Endometrium (tissue), 2 donors: ENCODE data around the gene KLK13.

Experiments
- FAIRE-seq: peaks from 2 replicates; lab custom pipeline; 2012; peaks lifted over from hg19 to GRCh38; lab: Jason Lieb, UNC
- donor health status: control.
- donor health status: control.

Gene KLK13

DNA sequence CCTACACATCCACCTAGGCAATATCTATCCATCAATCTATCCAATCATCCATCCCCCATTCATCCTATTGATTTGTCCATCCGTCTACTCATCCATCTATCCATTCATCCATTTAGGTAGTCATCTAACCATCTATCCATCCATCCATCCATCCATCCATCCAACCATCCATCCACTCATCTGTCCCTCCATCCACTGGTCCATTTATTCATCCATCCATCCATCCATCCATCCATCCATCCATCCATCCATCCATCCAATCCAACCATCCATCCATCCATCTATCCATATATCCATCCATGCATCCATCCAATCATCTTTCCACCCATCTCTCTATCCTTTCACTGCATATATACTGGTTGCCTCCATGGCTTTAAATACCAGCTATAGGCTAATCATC is 3.9 kb downstream of the KLK13 start:
- no peak for FAIRE-seq

DNA sequence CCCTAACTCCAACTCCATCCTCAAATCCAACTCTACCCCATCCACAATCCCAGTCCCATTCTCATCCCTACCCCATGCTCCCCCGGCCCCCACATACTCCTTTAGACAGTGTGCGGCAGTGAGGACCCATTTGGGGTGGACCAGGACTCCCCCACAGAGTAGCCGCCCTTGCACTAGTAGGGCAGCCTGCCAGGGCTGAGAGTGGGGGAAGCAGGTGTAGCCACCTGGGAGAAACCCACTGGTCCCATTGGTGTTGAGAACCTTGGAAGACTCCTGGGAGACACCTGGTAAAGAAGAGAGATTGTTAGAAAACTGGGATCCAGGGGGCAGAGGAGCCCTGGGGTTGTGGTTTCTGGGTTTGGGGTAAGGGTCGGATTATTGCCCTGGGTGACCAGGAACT is 4.6 kb downstream of the KLK13 start:
- FAIRE-seq: no peak

DNA sequence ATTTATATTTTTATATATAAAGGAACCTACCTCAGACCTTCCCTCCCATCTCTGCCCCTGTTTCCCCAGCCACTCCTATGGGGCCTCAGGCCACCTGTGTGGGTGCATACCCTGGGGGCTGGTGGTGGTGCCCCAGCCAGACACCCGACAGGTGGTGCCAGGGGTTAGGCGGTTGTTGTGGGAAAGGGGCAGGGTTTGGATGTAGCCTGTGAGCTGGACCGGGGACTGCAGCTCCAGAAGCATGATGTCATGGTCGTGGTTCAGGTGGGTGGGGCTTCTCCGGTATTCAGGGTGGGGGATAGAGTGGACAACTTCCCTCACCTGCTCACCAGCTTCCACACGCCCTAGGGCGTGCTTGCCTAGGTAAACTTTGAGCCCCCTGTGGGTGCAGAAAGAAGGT is 5.2 kb downstream of the KLK13 start:
- FAIRE-seq: no peak

DNA sequence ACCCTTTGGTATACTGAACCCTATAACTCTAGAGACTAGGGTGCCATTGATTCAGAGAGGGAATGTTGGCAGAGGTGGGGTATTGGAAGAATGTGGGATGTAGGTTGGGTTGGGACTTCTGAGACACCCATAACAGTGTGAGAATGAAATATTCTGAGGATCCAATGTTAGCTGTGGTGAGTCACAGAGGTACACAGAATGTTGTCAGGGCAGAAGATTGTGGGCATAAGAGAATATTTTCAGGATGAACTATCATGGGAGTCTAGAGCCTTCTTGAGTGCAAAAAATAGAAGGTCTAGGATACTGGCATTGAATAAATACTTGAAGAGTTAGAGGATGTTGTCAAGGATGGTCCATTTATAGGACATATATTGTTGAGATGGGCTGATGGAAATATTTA is 9.0 kb downstream of the KLK13 start:
- no peak for FAIRE-seq

DNA sequence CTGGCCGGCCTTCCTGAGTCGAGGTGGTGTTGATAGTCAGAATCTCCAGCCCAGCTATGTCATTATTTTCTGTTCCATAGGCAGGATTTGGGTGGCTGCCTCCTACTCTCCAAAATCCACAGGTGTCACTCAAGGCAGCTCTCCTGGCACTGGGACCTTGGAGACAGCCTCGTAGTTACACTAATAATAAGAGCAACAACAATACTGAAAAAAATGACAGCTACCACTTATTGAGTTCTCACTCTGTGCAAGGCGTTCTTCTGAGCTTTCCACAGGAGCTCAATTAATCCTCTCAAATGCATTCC is 17.9 kb downstream of the KLK13 start:
- FAIRE-seq: no peak

DNA sequence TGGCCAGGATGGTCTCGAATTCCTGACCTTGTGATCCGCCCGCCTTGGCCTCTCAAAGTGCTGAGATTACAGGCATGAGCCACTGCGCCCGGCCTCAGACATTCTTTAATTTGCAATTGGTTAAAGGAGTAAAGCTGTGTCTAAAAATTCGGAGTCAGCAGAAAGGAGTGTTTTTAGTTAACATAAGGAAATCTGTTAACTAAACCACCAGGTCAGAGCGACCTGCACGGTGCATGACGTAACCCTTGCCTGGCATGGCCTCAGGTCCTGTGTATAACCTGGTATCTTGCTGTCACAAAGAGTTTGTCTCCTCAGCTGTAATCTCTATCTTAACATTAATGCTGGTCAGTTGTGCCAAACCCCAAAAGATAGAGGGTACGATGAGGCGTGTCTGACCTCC is 20.6 kb downstream of the KLK13 start:
- FAIRE-seq: no peak

DNA sequence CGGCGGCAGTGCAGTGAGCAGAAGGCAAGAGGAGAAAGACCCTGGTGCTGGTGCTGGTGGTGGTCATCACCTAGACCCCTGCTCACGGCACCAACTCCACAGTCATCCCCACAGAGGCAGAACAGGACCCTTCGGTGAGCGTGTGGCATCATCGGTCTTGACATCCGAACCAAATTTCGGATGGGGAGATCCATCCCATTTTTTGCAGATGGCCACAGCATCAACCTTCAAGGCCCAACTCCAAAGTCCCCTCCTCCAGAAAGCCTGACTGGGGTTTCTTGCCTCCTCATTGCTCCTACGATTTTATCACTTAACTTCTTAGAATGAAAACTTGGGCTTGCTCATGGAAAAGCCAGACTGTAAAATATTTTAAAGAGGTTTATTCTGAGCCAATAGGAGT is 21.4 kb downstream of the KLK13 start:
- no peak for FAIRE-seq

DNA sequence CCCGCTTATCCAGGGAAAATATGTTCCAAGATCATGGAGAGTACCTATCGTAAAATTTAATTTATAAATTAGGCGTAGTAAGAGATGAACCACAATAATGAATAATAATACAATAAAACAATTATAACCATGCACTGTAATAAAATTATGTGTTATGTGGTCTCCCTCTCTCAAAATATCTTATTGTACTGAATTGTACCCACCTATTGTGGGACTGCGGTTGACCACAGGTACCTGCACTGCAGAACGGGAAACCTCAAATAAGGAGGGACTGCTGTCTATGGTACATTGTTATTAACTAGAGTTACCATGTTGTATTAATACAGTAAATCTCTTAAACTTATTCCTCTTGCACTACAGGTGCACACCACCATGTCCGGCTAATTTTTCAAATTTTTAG is 24.7 kb downstream of the KLK13 start:
- no peak for FAIRE-seq

DNA sequence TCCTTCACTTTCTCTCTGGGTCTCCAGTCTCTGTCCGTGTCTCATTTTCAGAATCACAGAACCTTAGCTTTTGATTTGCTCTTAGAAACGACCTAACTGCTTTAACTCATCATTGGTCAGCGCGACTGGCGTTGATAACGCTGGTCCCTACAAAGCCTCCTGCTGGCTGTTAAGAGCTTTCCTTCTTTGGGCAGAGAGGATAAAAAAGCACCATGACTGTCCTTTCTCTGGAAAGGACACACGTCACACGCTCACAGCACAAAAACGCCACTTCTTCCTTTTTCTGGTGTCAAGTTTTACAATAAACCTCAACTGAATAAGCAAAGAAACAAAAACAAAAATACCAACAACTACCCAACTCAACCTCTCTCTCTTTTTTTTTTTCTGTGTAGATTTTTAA is 28.4 kb downstream of the KLK13 start:
- FAIRE-seq: no peak

DNA sequence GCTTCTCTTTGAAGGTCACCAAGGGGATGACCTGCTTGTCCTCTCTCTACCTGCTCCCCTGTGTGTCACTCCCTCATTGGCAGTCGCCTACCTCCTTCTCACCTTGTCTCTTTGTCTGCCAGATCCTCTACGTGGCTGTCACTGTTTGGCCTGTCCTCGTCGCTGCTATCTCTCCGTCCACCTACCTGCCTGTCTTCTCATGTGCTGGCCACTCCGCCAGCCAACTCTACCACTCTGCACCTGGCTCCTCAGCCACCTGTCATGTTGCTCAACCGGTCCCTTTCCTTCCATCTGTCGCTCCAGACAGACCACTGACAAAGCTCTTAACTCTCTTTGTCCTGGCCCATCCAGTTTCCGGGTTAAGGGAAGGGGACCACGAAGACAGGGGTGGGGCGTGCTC is 30.2 kb downstream of the KLK13 start, which contains the start of gene KLK12:
KLK12 (minus strand) TSS at position 299 of the 400 bp plus-strand sequence. CDS start 381 bp downstream, outside the sequence.
- FAIRE-seq: no peak

DNA sequence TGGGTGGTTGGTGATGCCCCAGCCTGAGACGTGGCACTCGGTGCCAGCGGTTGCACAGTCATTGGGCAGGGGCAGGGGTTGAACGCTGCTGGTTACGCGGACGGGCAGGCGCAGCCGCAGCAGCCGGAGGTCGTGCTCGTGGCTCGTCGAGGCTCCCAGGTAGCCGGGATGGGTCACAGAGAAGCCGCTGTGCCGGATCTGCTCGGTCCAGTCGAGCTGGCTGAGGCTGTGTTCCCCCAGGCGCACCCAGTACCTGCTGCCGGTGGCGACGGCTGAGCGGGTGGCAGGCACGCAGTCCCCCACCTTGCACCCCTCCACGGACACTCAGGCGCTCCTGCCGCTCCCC is 33.0 kb downstream of the KLK13 start:
- FAIRE-seq: no peak

DNA sequence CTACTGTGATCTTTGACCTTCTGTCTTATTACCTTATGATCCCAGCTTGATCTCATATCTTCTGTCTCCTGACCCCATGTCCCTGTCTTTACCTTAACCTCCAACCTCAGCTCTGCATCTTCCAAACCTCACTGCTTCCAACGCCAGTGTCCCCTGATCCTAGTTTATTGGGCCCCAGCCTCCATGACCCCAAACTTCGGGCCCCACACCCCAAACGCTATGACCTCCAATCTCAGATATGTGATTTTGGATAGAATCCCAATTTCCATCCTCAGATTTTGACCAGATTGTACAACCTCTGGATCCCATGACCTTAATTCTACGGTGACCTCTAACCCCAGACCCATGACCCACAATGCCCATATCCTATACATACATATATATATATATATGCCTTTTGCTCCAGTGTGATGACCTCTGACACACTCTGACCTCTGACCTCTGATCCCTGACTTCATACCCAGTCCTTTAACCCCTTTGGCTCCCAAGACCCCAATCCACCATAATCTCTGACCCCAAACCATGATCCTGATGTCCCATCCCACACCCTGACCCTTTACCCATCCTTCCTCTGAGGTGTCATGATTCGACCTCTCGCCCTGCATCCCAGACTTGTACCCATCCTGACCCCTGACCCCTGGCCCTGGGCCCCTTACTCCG is 33.5 kb downstream of the KLK13 start:
- no peak for FAIRE-seq

DNA sequence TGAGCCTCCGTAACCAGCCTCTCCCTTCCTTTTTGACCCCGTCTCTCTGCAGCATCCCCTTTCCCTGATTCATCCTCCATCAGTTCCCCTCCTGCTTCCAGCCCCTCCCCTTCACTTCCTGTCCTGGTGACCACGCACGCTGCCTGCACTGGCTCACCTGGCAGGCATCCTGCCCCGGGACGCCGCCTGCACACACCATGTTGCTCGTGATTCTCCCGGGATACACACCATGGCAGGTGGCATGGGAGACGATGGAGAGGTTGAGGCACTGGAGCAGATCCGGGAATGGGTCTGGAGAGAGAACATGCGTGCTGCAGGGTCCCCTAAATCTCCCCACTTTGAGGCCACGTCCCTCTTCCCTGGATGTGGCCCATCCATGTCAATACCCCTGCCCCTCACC is 34.3 kb downstream of the KLK13 start:
- FAIRE-seq: no peak

DNA sequence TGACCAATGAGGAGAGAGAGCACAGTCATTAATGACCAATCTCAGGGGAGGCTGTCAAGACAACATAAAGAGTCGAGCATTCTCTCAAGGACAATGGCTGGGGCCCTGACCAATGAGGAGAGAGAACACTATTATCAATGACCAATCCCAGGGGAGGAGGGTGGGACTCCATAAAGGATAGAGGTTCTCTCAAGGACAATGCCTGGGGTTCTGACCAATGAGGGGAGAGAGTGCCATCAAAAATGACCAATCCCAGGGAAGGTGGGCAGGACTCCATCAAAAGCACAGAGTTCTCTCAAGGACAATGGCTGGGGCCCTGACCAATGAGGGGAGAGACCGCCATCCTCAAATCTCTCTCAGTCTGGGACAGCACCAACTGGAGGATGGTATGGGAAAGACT is 35.2 kb downstream of the KLK13 start:
- no peak for FAIRE-seq

DNA sequence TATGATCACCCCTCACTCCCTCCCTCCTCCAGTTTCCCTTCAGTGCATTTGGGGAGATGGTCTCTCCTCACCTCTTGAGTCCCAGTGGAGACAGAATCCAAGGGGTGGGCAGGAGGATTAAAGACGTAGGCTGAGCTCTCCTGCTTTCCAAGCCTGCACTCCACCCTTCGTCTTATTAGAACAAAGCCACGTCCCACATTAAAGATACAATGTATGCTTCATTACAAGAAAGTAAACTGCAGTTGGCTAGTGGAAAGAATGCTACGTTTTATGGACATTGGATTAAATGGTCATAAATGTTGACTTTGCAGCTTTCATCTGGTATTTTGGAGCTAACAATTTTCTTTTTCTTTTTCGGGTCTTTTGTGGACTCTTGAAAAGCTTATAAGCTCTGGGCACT is 37.0 kb downstream of the KLK13 start:
- FAIRE-seq: no peak

DNA sequence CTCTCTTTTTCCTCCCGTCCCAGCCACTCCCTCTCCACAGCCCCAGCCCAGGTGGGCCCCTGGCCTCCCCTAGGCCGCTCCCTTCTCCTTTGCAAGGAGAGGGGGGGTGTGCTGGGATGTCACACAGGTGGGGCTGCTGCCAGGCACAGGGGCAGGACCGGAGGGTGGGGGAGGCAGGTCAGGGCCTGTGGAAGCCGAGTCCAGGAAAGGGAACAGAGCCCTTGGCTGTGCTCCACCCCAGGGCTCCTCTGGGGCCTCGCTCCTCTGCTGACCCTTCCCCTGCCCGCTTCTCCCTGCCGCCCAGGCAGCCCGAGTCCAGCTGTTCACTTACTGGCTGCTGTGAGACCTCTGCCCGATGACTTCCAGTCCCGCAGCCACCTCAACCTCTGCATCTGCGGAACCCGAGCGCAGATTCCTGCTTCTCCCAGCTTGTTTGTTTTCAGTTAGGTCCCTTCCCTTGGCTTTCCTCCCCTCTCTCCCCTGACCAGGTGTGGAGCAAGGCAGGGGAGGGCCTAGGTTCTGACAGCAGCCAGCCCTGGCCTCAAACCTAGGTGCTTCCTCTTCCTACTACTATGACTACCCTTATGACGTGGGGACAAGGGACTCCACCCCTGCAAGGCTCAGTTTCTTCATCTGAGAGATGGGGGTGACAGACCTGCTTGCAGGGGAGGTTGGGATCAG is 37.6 kb downstream of the KLK13 start:
- FAIRE-seq: no peak

DNA sequence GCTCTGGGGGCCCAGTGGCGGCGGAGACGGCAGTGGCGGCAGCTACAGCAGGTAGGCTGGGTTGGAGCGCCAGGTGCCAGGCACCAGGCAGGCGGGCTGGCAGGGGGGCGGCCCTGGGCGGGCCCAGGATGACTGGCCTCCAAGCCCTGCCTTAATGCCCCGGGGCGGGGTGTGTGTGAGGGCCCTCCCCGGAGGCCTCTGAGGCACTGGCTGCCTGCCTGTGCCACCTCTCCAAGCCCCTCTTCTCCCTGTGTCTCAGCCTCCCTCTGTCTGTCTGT is 38.4 kb downstream of the KLK13 start, which contains the start of gene KLK11:
KLK11 (minus strand) TSS at position 63 of the 278 bp plus-strand sequence. CDS start 985 bp downstream, outside the sequence.
- no peak for FAIRE-seq

DNA sequence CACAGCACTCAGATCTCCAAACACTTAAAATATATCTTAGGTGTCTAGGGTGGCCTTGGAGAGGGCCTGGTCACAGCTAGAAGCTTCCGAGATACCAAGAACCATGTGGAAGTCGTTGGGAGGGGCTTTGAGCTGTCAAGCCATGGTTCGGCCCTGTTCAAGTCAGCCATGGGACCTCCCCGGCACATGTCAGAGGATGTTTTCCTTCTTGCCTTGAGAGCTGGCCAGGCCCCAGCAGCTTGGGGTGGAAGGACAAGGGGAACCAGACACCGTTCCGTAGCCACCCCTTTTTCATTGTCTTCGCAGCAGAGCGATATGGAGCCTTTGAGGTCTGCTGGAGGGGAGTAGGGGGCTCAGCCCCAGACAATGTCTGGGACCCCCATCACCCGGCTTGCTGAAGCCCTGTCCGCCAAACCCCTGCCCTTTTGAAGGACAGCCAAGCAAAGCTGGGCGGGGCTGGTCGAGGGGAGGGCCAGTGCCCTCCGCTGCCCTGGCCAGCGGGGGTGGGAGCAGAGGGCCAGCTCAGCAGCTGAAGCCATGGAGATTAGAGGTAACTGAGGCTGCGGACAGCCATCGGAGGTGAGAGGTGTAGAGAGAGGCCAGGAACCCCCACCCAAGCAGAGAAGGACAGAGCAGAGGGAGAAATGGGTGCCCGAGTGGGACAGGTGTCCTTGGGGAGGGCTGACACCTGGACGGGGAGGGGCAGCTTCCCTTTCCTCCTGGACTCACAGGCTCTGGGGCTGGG is 38.9 kb downstream of the KLK13 start:
- no peak for FAIRE-seq

DNA sequence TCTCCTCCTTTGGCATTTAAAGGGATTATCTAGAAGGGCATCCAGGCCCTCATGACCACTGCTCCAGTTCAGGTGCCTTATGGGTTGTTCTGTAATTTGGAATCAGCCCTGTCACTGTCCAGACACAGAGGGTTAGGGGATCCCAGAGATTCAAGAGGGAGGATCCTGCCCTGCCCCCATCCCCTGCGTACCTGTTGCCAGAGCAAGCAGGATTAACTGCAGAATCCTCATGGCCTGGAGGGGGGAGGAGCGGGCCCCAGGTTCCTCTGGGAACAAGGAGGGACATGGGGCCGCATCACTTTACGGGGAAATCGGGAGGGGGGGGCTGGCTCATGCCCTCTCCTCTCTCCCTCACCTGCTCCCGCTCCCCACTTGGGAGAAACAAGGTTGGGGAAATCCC is 39.5 kb downstream of the KLK13 start:
- FAIRE-seq: no peak

DNA sequence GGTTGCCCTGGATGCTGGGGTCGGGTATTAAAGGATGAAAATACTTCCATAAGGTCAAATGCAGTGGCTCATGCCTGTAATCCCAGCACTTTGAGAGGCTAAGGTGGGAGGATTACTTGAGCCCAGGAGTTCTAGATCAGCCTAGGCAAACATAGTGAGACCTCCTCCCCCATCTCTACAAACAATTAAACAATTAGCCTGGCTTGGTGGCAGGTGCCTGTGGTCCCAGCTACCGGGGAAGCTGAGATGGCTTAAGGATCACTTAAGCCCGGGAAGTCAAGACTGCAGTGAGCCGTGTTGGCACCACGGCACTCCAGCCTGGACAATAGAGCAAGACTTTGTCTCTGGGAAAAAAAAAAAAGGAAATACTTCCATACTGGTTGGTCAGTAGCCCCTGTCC is 40.0 kb downstream of the KLK13 start:
- FAIRE-seq: no peak

DNA sequence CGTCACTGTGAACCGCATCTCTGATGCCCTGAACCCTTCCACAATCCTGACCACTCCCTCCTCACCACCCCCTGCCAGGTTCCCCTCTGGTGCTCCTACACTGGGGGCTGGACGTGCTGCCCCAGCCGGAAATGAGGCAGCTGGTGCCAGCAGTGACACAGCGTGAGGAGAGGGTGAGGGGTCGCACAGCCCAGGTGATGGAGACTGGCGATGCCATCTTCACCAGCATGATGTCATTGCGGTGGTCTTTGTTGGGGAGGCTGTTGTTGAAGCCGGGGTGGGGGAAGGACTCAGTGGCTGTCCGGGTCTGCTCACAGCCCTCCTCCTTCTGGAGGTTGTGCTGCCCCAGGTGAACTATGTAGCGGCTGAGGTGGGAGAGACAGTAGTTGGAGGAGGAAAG is 40.9 kb downstream of the KLK13 start:
- no peak for FAIRE-seq

DNA sequence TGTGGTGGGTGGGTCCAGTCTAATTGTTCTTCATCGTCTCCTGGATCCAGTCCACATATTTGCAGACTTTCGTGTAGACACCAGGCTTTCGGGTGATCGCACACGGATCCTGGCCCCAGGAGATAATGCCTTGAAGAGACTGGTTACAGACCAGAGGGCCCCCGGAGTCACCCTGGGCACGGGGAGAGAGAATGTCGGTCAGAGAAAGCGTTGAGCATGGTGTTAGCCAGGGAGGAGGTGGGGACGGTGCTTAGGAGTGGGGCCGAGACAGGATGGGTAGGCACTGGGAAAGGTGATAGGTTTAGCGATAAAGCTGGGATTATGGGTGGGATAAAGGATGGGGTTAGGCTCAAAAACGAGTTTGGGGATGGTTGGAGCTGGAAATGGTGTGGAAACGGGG is 42.4 kb downstream of the KLK13 start:
- no peak for FAIRE-seq

DNA sequence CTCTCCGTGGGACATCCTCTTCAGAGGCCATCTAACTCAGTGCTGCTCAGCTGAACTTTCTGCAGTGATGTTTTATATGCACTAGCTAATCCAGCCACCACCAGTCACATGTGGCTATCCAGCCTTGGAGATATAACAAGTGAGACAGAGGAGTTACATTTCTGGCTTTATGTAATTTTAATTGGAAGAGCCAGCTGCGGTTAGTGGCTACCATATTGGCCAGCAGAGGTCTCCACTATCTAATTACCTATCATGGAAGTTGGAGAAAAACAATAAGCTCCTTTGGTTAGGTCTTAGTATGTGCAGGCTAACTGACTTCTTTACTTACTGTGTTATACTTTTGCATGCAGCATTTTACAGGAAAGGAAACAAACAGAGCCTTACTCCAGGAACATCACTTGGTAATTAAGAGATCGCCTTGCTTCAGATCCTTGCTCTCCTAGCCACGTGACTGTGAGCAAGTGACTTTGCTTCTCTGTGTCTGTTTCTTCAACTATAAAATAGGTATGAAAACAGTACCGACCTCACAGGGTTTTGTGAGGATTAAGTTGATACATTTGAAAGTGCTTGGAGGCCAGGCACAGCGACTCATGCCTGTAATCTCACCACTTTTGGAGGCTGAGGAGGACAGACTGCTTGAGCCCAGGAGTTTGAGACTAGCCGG is 43.8 kb downstream of the KLK13 start:
- FAIRE-seq: peak; percentile 83
